GM23338 (cell line): ENCODE measurements around the gene SEMA5A. TPM values are rescaled to one million over a fixed set of nuclear protein-coding genes. Genes with fewer than 3 reads are reported as not detected.

Experiments used
- ATAC-seq: fragments of 200-7000 bp; cut with Tn5 transposase; 3 replicates; pipeline ENCODE4 v1.9.1; 2020
- DNase-seq: peaks from one replicate; pipeline ENCODE4 v3.0.0-alpha.2; 2015; ENCODE audit warnings: low spot score
- H2AFZ ChIP-seq: fragments of 200-600 bp; sonication (generic); 2 replicates; pipeline ENCODE4 v1.8.0; 2016; ENCODE audit warnings: antibody characterized with exemption, mild to moderate bottlenecking, moderate library complexity
- H3F3A ChIP-seq: fragments of 200-600 bp; sonication (generic); replicated peaks from 2 replicates; pipeline ENCODE4 v1.8.0; 2017; ENCODE audit warnings: antibody characterized with exemption, mixed run types, low read depth
- H3K27ac ChIP-seq: fragments of 200-600 bp; sonication (generic); 2 replicates; pipeline ENCODE4 v1.6.1; 2016; ENCODE audit warnings: low read depth
- H3K27me3 ChIP-seq: fragments of 200-600 bp; sonication (generic); 2 replicates; pipeline ENCODE4 v1.8.0; 2016; ENCODE audit warnings: mild to moderate bottlenecking, mixed run types, moderate library complexity; ENCODE audit not compliant: insufficient read depth
- H3K36me3 ChIP-seq: fragments of 200-600 bp; sonication (generic); 2 replicates; pipeline ENCODE4 v1.8.0; 2016; ENCODE audit warnings: mild to moderate bottlenecking; ENCODE audit not compliant: insufficient read depth
- H3K4me1 ChIP-seq: fragments of 200-600 bp; sonication (generic); 2 replicates; pipeline ENCODE4 v1.8.0; 2016; ENCODE audit warnings: mild to moderate bottlenecking, moderate library complexity; ENCODE audit not compliant: insufficient read depth
- H3K4me2 ChIP-seq: fragments of 200-600 bp; sonication (generic); 2 replicates; pipeline ENCODE4 v1.7.1; 2017; ENCODE audit warnings: mixed run types
- H3K4me3 ChIP-seq: fragments of 200-600 bp; sonication (generic); 2 replicates; pipeline ENCODE4 v1.6.1; 2016; ENCODE audit warnings: mixed run types
- H3K79me2 ChIP-seq: fragments of 200-600 bp; sonication (generic); replicated peaks from 2 replicates; pipeline ENCODE4 v1.8.0; 2017; ENCODE audit warnings: mild to moderate bottlenecking; ENCODE audit not compliant: insufficient read depth
- H3K9me2 ChIP-seq: fragments of 200-600 bp; sonication (generic); 2 replicates; pipeline ENCODE4 v1.8.0; 2017; ENCODE audit not compliant: insufficient read depth
- H4K20me1 ChIP-seq: fragments of 200-600 bp; sonication (generic); replicated peaks from 2 replicates; pipeline ENCODE4 v1.8.0; 2017; ENCODE audit warnings: mild to moderate bottlenecking; ENCODE audit not compliant: insufficient read depth
- H3K27ac Mint-ChIP-seq: 2 replicates; pipeline ENCODE4 v1.8.0; 2020; ENCODE audit warnings: inconsistent platforms, mild to moderate bottlenecking, moderate library complexity, mixed read lengths
- H3K27me3 Mint-ChIP-seq: 3 replicates; pipeline ENCODE4 v1.8.0; 2022; ENCODE audit warnings: low read depth, mild to moderate bottlenecking, moderate library complexity, mixed read lengths, inconsistent platforms; ENCODE audit not compliant: insufficient read depth, poor library complexity
- H3K36me3 Mint-ChIP-seq: 3 replicates; pipeline ENCODE4 v1.8.0; 2021; ENCODE audit warnings: low read depth, mild to moderate bottlenecking, inconsistent platforms, moderate library complexity, mixed read lengths
- H3K4me1 Mint-ChIP-seq: 3 replicates; pipeline ENCODE4 v1.8.0; 2020; ENCODE audit warnings: mild to moderate bottlenecking, inconsistent platforms, mixed read lengths
- H3K4me3 Mint-ChIP-seq: 3 replicates; pipeline ENCODE4 v1.8.0; 2021; ENCODE audit warnings: moderate library complexity, mild to moderate bottlenecking, inconsistent platforms, mixed read lengths
- H3K9me3 Mint-ChIP-seq: 3 replicates; pipeline ENCODE4 v1.8.0; 2020; ENCODE audit warnings: moderate library complexity, mild to moderate bottlenecking, inconsistent platforms, mixed read lengths
- CREB1 ChIP-seq: fragments of 250-450 bp; sonication (Bioruptor Pico); IDR thresholded peaks from 2 replicates; pipeline ENCODE4 v1.5.0; 2020; ENCODE audit warnings: low read depth, mild to moderate bottlenecking, moderate library complexity
- CTCF ChIP-seq, 2 experiments: fragments of 200-600 bp in 1 of 2; sonication (generic) in 1 of 2; conservative IDR thresholded peaks; 2 replicates each; pipeline versions ENCODE4 v1.5.1 to v1.6.1; 2016 to 2017; ENCODE audit warnings: antibody characterized with exemption in 2 of 2, low read depth in 2 of 2, mild to moderate bottlenecking in 2 of 2, moderate library complexity in 1 of 2
- ETS1 ChIP-seq: IDR thresholded peaks from 2 replicates; pipeline ENCODE4 v1.6.1; 2016; ENCODE audit warnings: antibody characterized with exemption
- EZH2 ChIP-seq: fragments of 200-600 bp; sonication (generic); IDR thresholded peaks from one replicate; pipeline ENCODE4 v1.8.0; 2017; ENCODE audit warnings: antibody characterized with exemption, mild to moderate bottlenecking, low read depth; ENCODE audit not compliant: unreplicated experiment
- EZH2phosphoT487 ChIP-seq: fragments of 200-600 bp; sonication (generic); IDR thresholded peaks from one replicate; pipeline ENCODE4 v1.8.1; 2018; ENCODE audit warnings: antibody characterized with exemption; ENCODE audit not compliant: unreplicated experiment
- JUNB ChIP-seq: IDR thresholded peaks from one replicate; pipeline ENCODE4 v1.6.1; 2016; ENCODE audit warnings: antibody characterized with exemption; ENCODE audit not compliant: unreplicated experiment
- NANOG ChIP-seq: IDR thresholded peaks from 2 replicates; pipeline ENCODE4 v1.6.1; 2016; ENCODE audit warnings: antibody characterized with exemption, borderline replicate concordance
- POLR2AphosphoS5 ChIP-seq: IDR thresholded peaks from 2 replicates; pipeline ENCODE4 v1.6.1; 2016; ENCODE audit warnings: antibody characterized with exemption, low read depth
- REST ChIP-seq: IDR thresholded peaks from one replicate; pipeline ENCODE4 v1.6.1; 2018; ENCODE audit warnings: antibody characterized with exemption; ENCODE audit not compliant: unreplicated experiment
- STAT1 ChIP-seq: IDR thresholded peaks from one replicate; pipeline ENCODE4 v1.6.1; 2016; ENCODE audit warnings: antibody characterized with exemption; ENCODE audit not compliant: unreplicated experiment
- ZNF114 ChIP-seq: fragments of 250-450 bp; sonication (Bioruptor Pico); IDR thresholded peaks from 2 replicates; pipeline ENCODE4 v1.5.0; 2020; ENCODE audit warnings: mild to moderate bottlenecking, moderate library complexity
- ZNF331 ChIP-seq: fragments of 250-450 bp; sonication (Bioruptor Pico); IDR thresholded peaks from 2 replicates; pipeline ENCODE4 v1.5.0; 2020; ENCODE audit warnings: low read depth, mild to moderate bottlenecking, moderate library complexity
- polyA plus RNA-seq: library from polyadenylated mRNA; unstranded; fragments of >200 nt; fragmentation: Nextera tagmentation; extraction: Ambion mirVana; gene quantifications from 2 replicates; pipeline ENCODE4 v1.2.1, GENCODE V29; 2016
- total RNA-seq: library from RNA; depleted of rRNA; stranded (reverse); fragments of >200 nt; shearing (Covaris generic); gene quantifications from 2 replicates; pipeline ENCODE4 v1.2.3, GENCODE V29; 2014
- TF ChIP-seq, protein P1 (sequence below): fragments of 250-450 bp; sonication (Bioruptor Pico); IDR thresholded peaks from 2 replicates; pipeline ENCODE4 v1.5.0; 2020; ENCODE audit warnings: mild to moderate bottlenecking, moderate library complexity

SEMA5A gene
- total and polyA plus RNA-seq, 2 experiments from 2014 or later: 2.1 to 8.1 TPM

DNA sequence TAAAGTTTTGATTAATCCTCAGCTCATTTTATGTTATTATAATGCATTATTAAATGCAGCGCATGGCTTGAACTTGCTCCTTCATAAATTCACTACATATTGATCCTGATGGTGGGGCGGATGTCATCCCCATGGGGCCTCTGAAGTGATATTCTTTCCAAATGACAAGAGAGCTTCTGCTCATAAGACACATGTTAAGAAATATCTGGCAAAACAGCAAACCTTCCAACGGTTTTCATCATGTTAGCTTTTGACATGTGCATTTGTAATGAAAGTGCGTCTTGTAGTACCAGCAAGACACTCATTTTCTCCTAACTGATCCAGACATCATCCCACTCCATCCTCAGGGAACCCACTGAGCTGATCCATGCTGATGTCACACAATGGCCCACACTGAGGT, 45.7 kb downstream of the SEMA5A start:
- no peaks in the 10 kb centered on the region for H3K36me3 ChIP-seq
- Mint-ChIP-seq H3K36me3 (no peaks in the 10 kb centered on the region), H3K4me1 (peaks cover 23% of the 10 kb centered on the region), H3K27me3 (no peaks in the 10 kb centered on the region), H3K9me3 (no peaks in the 10 kb centered on the region), H3K27ac (no peak overlapping the region), H3K4me3 (no peak overlapping the region)
- DNase-seq (no peak), ATAC-seq (no peak)
- no peak overlapping the region for H2AFZ ChIP-seq
- no peaks in the 10 kb centered on the region for H3K27me3 ChIP-seq
- peaks cover 15% of the 10 kb centered on the region for H3K4me1 ChIP-seq
- no peak overlapping the region for H3K4me3 ChIP-seq
- no peaks in the 10 kb centered on the region for H3F3A ChIP-seq
- no peaks in the 10 kb centered on the region for H3K9me2 ChIP-seq
- H3K4me2 ChIP-seq: no peak overlapping the region
- no peaks in the 10 kb centered on the region for H3K79me2 ChIP-seq
- H4K20me1 ChIP-seq: no peaks in the 10 kb centered on the region
- TF ChIP-seq EZH2 (no peak), POLR2AphosphoS5 (no peak), STAT1 (no peak), CREB1 (no peak), ZNF114 (CRISPR knock-in tag) (no peak), ZNF331 (CRISPR knock-in tag) (no peak), REST (no peak), ETS1 (no peak), EZH2phosphoT487 (no peak), JUNB (no peak), CTCF (conservative IDR thresholded peaks at IDR 0.05; ENCODE audit: low read depth in 2 of 2) (no peak), NANOG (no peak)
- TF ChIP-seq, protein P1, sequence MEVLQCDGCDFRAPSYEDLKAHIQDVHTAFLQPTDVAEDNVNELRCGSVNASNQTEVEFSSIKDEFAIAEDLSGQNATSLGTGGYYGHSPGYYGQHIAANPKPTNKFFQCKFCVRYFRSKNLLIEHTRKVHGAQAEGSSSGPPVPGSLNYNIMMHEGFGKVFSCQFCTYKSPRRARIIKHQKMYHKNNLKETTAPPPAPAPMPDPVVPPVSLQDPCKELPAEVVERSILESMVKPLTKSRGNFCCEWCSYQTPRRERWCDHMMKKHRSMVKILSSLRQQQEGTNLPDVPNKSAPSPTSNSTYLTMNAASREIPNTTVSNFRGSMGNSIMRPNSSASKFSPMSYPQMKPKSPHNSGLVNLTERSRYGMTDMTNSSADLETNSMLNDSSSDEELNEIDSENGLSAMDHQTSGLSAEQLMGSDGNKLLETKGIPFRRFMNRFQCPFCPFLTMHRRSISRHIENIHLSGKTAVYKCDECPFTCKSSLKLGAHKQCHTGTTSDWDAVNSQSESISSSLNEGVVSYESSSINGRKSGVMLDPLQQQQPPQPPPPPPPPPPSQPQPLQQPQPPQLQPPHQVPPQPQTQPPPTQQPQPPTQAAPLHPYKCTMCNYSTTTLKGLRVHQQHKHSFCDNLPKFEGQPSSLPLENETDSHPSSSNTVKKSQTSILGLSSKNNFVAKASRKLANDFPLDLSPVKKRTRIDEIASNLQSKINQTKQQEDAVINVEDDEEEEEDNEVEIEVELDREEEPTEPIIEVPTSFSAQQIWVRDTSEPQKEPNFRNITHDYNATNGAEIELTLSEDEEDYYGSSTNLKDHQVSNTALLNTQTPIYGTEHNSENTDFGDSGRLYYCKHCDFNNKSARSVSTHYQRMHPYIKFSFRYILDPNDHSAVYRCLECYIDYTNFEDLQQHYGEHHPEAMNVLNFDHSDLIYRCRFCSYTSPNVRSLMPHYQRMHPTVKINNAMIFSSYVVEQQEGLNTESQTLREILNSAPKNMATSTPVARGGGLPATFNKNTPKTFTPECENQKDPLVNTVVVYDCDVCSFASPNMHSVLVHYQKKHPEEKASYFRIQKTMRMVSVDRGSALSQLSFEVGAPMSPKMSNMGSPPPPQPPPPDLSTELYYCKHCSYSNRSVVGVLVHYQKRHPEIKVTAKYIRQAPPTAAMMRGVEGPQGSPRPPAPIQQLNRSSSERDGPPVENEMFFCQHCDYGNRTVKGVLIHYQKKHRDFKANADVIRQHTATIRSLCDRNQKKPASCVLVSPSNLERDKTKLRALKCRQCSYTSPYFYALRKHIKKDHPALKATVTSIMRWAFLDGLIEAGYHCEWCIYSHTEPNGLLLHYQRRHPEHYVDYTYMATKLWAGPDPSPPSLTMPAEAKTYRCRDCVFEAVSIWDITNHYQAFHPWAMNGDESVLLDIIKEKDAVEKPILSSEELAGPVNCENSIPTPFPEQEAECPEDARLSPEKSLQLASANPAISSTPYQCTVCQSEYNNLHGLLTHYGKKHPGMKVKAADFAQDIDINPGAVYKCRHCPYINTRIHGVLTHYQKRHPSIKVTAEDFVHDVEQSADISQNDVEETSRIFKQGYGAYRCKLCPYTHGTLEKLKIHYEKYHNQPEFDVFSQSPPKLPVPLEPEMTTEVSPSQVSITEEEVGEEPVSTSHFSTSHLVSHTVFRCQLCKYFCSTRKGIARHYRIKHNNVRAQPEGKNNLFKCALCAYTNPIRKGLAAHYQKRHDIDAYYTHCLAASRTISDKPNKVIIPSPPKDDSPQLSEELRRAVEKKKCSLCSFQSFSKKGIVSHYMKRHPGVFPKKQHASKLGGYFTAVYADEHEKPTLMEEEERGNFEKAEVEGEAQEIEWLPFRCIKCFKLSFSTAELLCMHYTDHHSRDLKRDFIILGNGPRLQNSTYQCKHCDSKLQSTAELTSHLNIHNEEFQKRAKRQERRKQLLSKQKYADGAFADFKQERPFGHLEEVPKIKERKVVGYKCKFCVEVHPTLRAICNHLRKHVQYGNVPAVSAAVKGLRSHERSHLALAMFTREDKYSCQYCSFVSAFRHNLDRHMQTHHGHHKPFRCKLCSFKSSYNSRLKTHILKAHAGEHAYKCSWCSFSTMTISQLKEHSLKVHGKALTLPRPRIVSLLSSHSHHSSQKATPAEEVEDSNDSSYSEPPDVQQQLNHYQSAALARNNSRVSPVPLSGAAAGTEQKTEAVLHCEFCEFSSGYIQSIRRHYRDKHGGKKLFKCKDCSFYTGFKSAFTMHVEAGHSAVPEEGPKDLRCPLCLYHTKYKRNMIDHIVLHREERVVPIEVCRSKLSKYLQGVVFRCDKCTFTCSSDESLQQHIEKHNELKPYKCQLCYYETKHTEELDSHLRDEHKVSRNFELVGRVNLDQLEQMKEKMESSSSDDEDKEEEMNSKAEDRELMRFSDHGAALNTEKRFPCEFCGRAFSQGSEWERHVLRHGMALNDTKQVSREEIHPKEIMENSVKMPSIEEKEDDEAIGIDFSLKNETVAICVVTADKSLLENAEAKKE (CRISPR knock-in tag): no peak
- no peak overlapping the region for H3K27ac ChIP-seq
